ENCODE results near the gene GPR158.

GRCh38 chr10:25388862-25389206, 214.0 kb downstream of the GPR158 start:
- TF ChIP-seq CTCF (conservative IDR thresholded peaks at IDR 0.05; ENCODE audit: low read depth, low read length) (no peak), EZH2 (IDR thresholded peaks at IDR 0.05; ENCODE audit: low read length, unreplicated experiment) (no peak)

Measured in PC-3 (cell line).